ENCODE data around the gene NUP214. TPM values are rescaled to one million over a fixed set of nuclear protein-coding genes. Genes with fewer than 3 reads are reported as not detected.

Gene NUP214
- total RNA-seq, 1 experiment from 2014 or later = 34.9 TPM

- H3K4me1 ChIP-seq (ENCODE audit: control insufficient read depth, insufficient read depth, low read length) = no peaks in the 10 kb centered on the region
These were observed 93.0 kb downstream of the NUP214 start for GRCh38 chr9:131218370-131218769.

DNA sequence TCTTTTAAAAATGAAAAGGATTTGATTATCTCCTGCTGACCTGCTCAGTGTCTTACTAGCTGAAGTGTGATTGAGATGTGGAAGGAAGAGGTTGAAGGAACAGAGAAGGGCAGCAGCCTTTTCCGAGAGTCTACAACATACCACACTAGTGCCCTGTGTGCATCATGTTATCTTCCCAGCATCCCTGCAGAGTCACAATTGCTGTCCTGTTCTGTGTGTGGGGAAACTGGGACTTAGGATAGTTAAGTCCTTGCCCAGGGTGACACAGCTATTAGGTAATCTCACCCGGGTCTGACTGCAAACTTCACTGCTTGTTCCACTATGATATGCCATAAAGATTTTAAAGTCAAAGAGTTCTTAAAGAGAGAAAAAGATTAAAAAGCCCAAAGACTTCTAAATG is 95.1 kb downstream of the NUP214 start:
- H3K9me3 ChIP-seq (ENCODE audit: control insufficient read depth, insufficient read depth, low read depth, low read length) = no peaks in the 10 kb centered on the region
- H3K27me3 ChIP-seq (ENCODE audit: control insufficient read depth, insufficient read depth, low read length) = no peaks in the 10 kb centered on the region
- H3K36me3 ChIP-seq (ENCODE audit: control insufficient read depth, insufficient read depth, low read length) = no peaks in the 10 kb centered on the region
- ChIA-PET POLR2A (no interaction called here), CTCF (no interaction called here)
- DNase-seq (ENCODE audit: low read depth, low spot score) = no peak
- in situ Hi-C loops (cut with HindIII; ENCODE audit: low pct_unique_long_range_greater_than_20kb, low sequenced_read_pairs) = no loop called here
- no TSS peak for BruUV-seq (replicated peaks)
- intact Hi-C loops (cut with micrococcal nuclease; ENCODE audit: unreplicated experiment) = no loop called here
- H3K27ac ChIP-seq (ENCODE audit: low read length) = no peak overlapping the region
- H3K4me1 ChIP-seq (ENCODE audit: control insufficient read depth, insufficient read depth, low read length) = no peaks in the 10 kb centered on the region
- TF ChIP-seq TCF7L2 (IDR thresholded peaks at IDR 0.05; ENCODE audit: low read depth, low read length) (no peak), POLR2AphosphoS5 (IDR thresholded peaks at IDR 0.05; ENCODE audit: low read depth, low read length) (no peak), SIN3A (IDR thresholded peaks at IDR 0.05; ENCODE audit: borderline replicate concordance, insufficient read depth, low read depth, low read length) (no peak), REST (IDR thresholded peaks at IDR 0.05; ENCODE audit: insufficient read depth in 1 of 2, low read depth in 2 of 2, low read length in 1 of 2) (no peak)
- TF ChIP-seq, protein P1, sequence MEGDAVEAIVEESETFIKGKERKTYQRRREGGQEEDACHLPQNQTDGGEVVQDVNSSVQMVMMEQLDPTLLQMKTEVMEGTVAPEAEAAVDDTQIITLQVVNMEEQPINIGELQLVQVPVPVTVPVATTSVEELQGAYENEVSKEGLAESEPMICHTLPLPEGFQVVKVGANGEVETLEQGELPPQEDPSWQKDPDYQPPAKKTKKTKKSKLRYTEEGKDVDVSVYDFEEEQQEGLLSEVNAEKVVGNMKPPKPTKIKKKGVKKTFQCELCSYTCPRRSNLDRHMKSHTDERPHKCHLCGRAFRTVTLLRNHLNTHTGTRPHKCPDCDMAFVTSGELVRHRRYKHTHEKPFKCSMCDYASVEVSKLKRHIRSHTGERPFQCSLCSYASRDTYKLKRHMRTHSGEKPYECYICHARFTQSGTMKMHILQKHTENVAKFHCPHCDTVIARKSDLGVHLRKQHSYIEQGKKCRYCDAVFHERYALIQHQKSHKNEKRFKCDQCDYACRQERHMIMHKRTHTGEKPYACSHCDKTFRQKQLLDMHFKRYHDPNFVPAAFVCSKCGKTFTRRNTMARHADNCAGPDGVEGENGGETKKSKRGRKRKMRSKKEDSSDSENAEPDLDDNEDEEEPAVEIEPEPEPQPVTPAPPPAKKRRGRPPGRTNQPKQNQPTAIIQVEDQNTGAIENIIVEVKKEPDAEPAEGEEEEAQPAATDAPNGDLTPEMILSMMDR (IDR thresholded peaks at IDR 0.05) = no peak
- no peak overlapping the region for H3K4me3 ChIP-seq (ENCODE audit: low read depth in 2 of 2, low read length in 2 of 2)
- no peak for ATAC-seq

More at GRCh38 chr9:131218370-131218769, 93.0 kb downstream of the NUP214 start:
- no peak for ATAC-seq
- ChIA-PET CTCF (no interaction called here), POLR2A (no interaction called here)
- DNase-seq (ENCODE audit: low read depth, low spot score) = no peak
- Histone ChIP-seq H3K27me3 (ENCODE audit: control insufficient read depth, insufficient read depth, low read length) (no peaks in the 10 kb centered on the region), H3K27ac (ENCODE audit: low read length) (no peak overlapping the region), H3K4me3 (ENCODE audit: low read depth in 2 of 2, low read length in 2 of 2) (no peak overlapping the region), H3K36me3 (ENCODE audit: control insufficient read depth, insufficient read depth, low read length) (no peaks in the 10 kb centered on the region), H3K9me3 (ENCODE audit: control insufficient read depth, insufficient read depth, low read depth, low read length) (no peaks in the 10 kb centered on the region)
- intact Hi-C loops (cut with micrococcal nuclease; ENCODE audit: unreplicated experiment) (no loop called here), in situ Hi-C loops (cut with HindIII; ENCODE audit: low pct_unique_long_range_greater_than_20kb, low sequenced_read_pairs) (no loop called here)
- no peak for TF ChIP-seq REST (IDR thresholded peaks at IDR 0.05; ENCODE audit: insufficient read depth in 1 of 2, low read depth in 2 of 2, low read length in 1 of 2)
- TF ChIP-seq TCF7L2 (IDR thresholded peaks at IDR 0.05; ENCODE audit: low read depth, low read length) = no peak
- no peak for TF ChIP-seq POLR2AphosphoS5 (IDR thresholded peaks at IDR 0.05; ENCODE audit: low read depth, low read length)
- TF ChIP-seq, protein P1 (IDR thresholded peaks at IDR 0.05) = no peak
- TF ChIP-seq SIN3A (IDR thresholded peaks at IDR 0.05; ENCODE audit: borderline replicate concordance, insufficient read depth, low read depth, low read length) = no peak
- no TSS peak for BruUV-seq (replicated peaks)

Measured in Panc1 (cell line).